GM12878 (cell line): ENCODE data around the gene CDC42BPA. TPM values are rescaled to one million over a fixed set of nuclear protein-coding genes. Genes with fewer than 3 reads are reported as not detected.

Source experiments
- ATAC-seq: fragments of 200-7000 bp; cut with Tn5 transposase; 3 replicates; pipeline ENCODE4 v1.9.1; 2020; ENCODE audit warnings: mild to moderate bottlenecking, moderate library complexity
- BruUV-seq: library from RNA; stranded (reverse); fragments of 400-500 nt; replicated peaks from 2 replicates; lab custom pipeline; 2021; lab: Mats Ljungman, UMichigan
- CTCF ChIA-PET: fragments of 300-600 bp; sonication (Branson Sonifier 250); formaldehyde crosslinking; extraction: SDS; loops from one replicate; lab custom pipeline; 2021; ENCODE audit warnings: inconsistent platforms; lab: Yijun Ruan, JAX
- POLR2A ChIA-PET: fragments of 350-600 bp; formaldehyde crosslinking; extraction: SDS; loops from one replicate; lab custom pipeline; 2021; ENCODE audit warnings: inconsistent platforms; lab: Charles Lee
- RAD21 ChIA-PET: fragments of 300-600 bp; sonication (Branson Sonifier 250); formaldehyde crosslinking; loops from one replicate; lab custom pipeline; 2023; ENCODE audit warnings: antibody characterized with exemption; ENCODE audit not compliant: unreplicated experiment; lab: Charles Lee
- SMC1A ChIA-PET: fragments of 300-600 bp; sonication (Branson Sonifier 250); formaldehyde crosslinking; loops from one replicate; lab custom pipeline; 2023; ENCODE audit not compliant: unreplicated experiment, uncharacterized antibody; lab: Charles Lee
- DNase-seq: peaks from one replicate; pipeline ENCODE4 v3.0.0-alpha.2; 2011; ENCODE audit warnings: low read depth, low spot score
- FAIRE-seq: peaks from 3 replicates; lab custom pipeline; 2011; peaks lifted over from hg19 to GRCh38; lab: Jason Lieb, UNC
- H2AFZ ChIP-seq: 2 replicates; pipeline ENCODE4 v1.6.0; 2011; ENCODE audit warnings: low read depth, low read length, control low read depth; ENCODE audit not compliant: control insufficient read depth
- H3K27ac ChIP-seq: 2 replicates; pipeline ENCODE4 v1.5.1; 2011; ENCODE audit warnings: control low read depth; ENCODE audit not compliant: control insufficient read depth, insufficient read depth
- H3K27me3 ChIP-seq, 2 experiments: replicated peaks in 1 of 2; 2 replicates each; pipeline versions ENCODE4 v1.6.0 to v1.6.1; 2011; ENCODE audit warnings: low read length in 1 of 2; ENCODE audit not compliant: control insufficient read depth in 2 of 2, insufficient read depth in 2 of 2
- H3K36me3 ChIP-seq, 2 experiments: 2 replicates each; pipeline ENCODE4 v1.5.1; 2011; ENCODE audit warnings: low read length in 1 of 2; ENCODE audit not compliant: control insufficient read depth in 2 of 2, insufficient read depth in 2 of 2
- H3K4me1 ChIP-seq: 2 replicates; pipeline ENCODE4 v1.6.1; 2011; ENCODE audit warnings: mild to moderate bottlenecking, low read length, moderate library complexity, mixed read lengths; ENCODE audit not compliant: control insufficient read depth, insufficient read depth
- H3K4me2 ChIP-seq: 2 replicates; pipeline ENCODE4 v1.6.0; 2011; ENCODE audit warnings: control low read depth; ENCODE audit not compliant: control insufficient read depth, insufficient read depth
- H3K4me3 ChIP-seq: fragments of 200-600 bp; sonication (generic); 2 replicates; pipeline ENCODE4 v1.5.1; 2016
- H3K79me2 ChIP-seq: 2 replicates; pipeline ENCODE4 v1.6.0; 2011; ENCODE audit warnings: low read length; ENCODE audit not compliant: control insufficient read depth, insufficient read depth
- H3K9ac ChIP-seq: 2 replicates; pipeline ENCODE4 v1.8.0; 2011; ENCODE audit warnings: low read length, control low read depth, mixed read lengths; ENCODE audit not compliant: control insufficient read depth, insufficient read depth
- H3K9me3 ChIP-seq: replicated peaks from 3 replicates; pipeline ENCODE4 v1.5.1; 2011; ENCODE audit warnings: mild to moderate bottlenecking, low read length; ENCODE audit not compliant: control insufficient read depth, insufficient read depth
- H4K20me1 ChIP-seq: 2 replicates; pipeline ENCODE4 v1.6.0; 2011; ENCODE audit not compliant: control insufficient read depth, insufficient read depth
- ATF3 ChIP-seq: IDR thresholded peaks from 2 replicates; pipeline ENCODE4 v1.6.1; 2011; ENCODE audit warnings: low read depth, mild to moderate bottlenecking, low read length, moderate library complexity, borderline replicate concordance; ENCODE audit errors: extremely low read depth
- ATF7 ChIP-seq: fragments of 450-650 bp; IDR thresholded peaks from 2 replicates; pipeline ENCODE4 v1.6.1; 2016; ENCODE audit warnings: low read depth, mild to moderate bottlenecking
- BMI1 ChIP-seq: fragments of 450-650 bp; IDR thresholded peaks from 2 replicates; pipeline ENCODE4 v1.6.1; 2016; ENCODE audit warnings: mild to moderate bottlenecking, moderate library complexity, borderline replicate concordance
- DPF2 ChIP-seq: fragments of 450-650 bp; IDR thresholded peaks from 2 replicates; pipeline ENCODE4 v1.6.1; 2017; ENCODE audit warnings: mild to moderate bottlenecking
- EP300 ChIP-seq, 2 experiments: fragments of 150-350 bp in 1 of 2; IDR thresholded peaks; 2 replicates each; pipeline ENCODE4 v1.6.1; 2011 to 2012; ENCODE audit warnings: low read depth in 2 of 2, low read length in 2 of 2, borderline replicate concordance in 1 of 2, improper control_type of control experiment in 1 of 2, inconsistent platforms in 1 of 2; ENCODE audit not compliant: control insufficient read depth in 1 of 2
- HCFC1 ChIP-seq: fragments of 150-350 bp; IDR thresholded peaks from 2 replicates; pipeline ENCODE4 v1.6.1; 2014; ENCODE audit warnings: low read length
- SREBF1 ChIP-seq: IDR thresholded peaks from 2 replicates; pipeline ENCODE4 v1.6.1; 2012; ENCODE audit warnings: mild to moderate bottlenecking, low read length
- STAT3 ChIP-seq: IDR thresholded peaks from 2 replicates; pipeline ENCODE4 v1.6.1; 2011; ENCODE audit warnings: low read depth, low read length, improper control_type of control experiment
- ZBTB11 ChIP-seq: fragments of 450-650 bp; formaldehyde crosslinking; IDR thresholded peaks from 2 replicates; pipeline ENCODE4 v1.5.0; 2022; ENCODE audit warnings: mild to moderate bottlenecking, missing genetic modification characterization
- ZNF207 ChIP-seq: fragments of 450-650 bp; IDR thresholded peaks from 2 replicates; pipeline ENCODE4 v1.6.1; 2014; ENCODE audit warnings: antibody characterized with exemption, mild to moderate bottlenecking, borderline replicate concordance
- WGBS: methylation state at CpG from one replicate; pipeline ENCODE4 v1.1.6; 2016; ENCODE audit warnings: low lambda C conversion rate; ENCODE audit not compliant: insufficient replicate concordance, insufficient coverage; ENCODE audit errors: missing lambda C conversion rate; 5-methylcytosine and 5-hydroxymethylcytosine counted together
- in situ Hi-C: fragments of 300-500 bp; cut with MboI; formaldehyde crosslinking; loops from 9 replicates; pipeline ENCODE4 v1.14.3; 2018; ENCODE audit warnings: mixed read lengths
- intact Hi-C: fragments of 100-400 bp; cut with micrococcal nuclease; formaldehyde crosslinking; loops from one replicate; pipeline ENCODE4 v1.14.2; 2022; ENCODE audit not compliant: unreplicated experiment
- polyA plus RNA-seq, 11 experiments: library from polyadenylated mRNA; depleted of rRNA in 4 of 11; unstranded in 6 of 11; stranded (reverse) in 5 of 11; fragments of >200 nt; fragmentation: Nextera tagmentation in 4 of 11; fragmentation: Illumina TruSeq in 1 of 11; extraction: Ambion mirVana in 4 of 11; extraction: Trizol in 1 of 11; gene quantifications; 1 replicate in 1 of 11; 2 replicates in 10 of 11; pipeline versions ENCODE4 v1.2.1 to v1.2.3, GENCODE V29; 2011 to 2016; ENCODE audit warnings: inconsistent platforms in 2 of 11, missing spikeins in 2 of 11, low read depth in 1 of 11
- total RNA-seq, 4 experiments: library from RNA; depleted of rRNA in 3 of 4; stranded (reverse); fragments of >200 nt in 3 of 4; fragmentation: Illumina TruSeq in 1 of 4; extraction: Trizol in 1 of 4; gene quantifications; 2 replicates each; pipeline versions ENCODE4 v1.2.1 to v1.2.3, GENCODE V29; 2013 to 2021
- TF ChIP-seq, protein P1 (sequence below), 3 experiments: IDR thresholded peaks in 2 of 3; conservative IDR thresholded peaks in 1 of 3; 2 replicates each; pipeline ENCODE4 v1.5.1; 2011; ENCODE audit warnings: low read depth in 3 of 3, low read length in 3 of 3, mild to moderate bottlenecking in 3 of 3, control low read depth in 2 of 3, moderate library complexity in 2 of 3, inconsistent platforms in 1 of 3, mixed read lengths in 1 of 3; ENCODE audit not compliant: control insufficient read depth in 2 of 3, insufficient read depth in 1 of 3; ENCODE audit errors: extremely low read depth in 1 of 3
- TF ChIP-seq, protein P2 (sequence below): IDR thresholded peaks from 2 replicates; pipeline ENCODE4 v1.6.1; 2012; ENCODE audit warnings: low read depth, low read length, improper control_type of control experiment

Gene CDC42BPA
- total and polyA plus RNA-seq, 10 of the 15 experiments (the other 5 are each of a cell fraction or from before 2014, with no cell fraction given) = 0.02 to 0.52 (median 0.10) TPM

DNA sequence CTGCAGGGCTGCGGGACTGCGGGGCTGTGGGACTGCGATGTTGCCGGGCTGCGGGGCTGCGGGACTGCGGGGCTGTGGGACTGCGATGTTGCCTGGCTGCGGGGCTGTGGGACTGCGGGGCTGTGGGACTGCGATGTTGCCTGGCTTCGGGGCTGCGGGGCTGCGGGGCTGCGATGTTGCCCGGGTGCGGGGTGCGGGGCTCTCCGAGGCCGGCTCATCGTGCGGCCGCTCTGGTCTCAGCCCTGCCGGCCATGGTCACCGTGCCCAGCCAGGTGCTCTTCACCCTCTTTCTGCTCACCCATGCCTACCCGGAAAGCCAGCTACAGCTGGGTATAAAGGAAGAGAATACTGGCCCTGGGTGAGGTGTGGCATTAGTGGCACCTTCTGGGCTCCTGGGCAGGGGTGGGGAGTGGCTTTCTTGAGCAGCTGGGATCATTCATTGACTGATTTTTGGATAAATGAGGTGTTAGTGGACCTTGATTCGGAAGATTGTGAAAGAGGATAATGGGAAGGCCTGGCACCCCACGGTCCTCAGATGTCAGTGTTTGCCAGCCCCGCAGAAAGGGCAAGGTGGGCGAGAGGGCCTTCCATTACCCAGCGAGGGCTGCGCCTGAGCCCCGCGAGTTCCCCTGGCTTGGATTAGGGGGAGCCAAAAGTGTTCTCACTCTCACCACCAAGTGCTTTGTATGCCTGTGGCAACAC lies 341.9 kb downstream of the CDC42BPA start (continued):
- TF ChIP-seq, protein P1, sequence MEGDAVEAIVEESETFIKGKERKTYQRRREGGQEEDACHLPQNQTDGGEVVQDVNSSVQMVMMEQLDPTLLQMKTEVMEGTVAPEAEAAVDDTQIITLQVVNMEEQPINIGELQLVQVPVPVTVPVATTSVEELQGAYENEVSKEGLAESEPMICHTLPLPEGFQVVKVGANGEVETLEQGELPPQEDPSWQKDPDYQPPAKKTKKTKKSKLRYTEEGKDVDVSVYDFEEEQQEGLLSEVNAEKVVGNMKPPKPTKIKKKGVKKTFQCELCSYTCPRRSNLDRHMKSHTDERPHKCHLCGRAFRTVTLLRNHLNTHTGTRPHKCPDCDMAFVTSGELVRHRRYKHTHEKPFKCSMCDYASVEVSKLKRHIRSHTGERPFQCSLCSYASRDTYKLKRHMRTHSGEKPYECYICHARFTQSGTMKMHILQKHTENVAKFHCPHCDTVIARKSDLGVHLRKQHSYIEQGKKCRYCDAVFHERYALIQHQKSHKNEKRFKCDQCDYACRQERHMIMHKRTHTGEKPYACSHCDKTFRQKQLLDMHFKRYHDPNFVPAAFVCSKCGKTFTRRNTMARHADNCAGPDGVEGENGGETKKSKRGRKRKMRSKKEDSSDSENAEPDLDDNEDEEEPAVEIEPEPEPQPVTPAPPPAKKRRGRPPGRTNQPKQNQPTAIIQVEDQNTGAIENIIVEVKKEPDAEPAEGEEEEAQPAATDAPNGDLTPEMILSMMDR (IDR thresholded peaks at IDR 0.05 in 2 of 3, conservative IDR thresholded peaks at IDR 0.05 in 1 of 3; ENCODE audit: control insufficient read depth in 2 of 3, extremely low read depth in 1 of 3, insufficient read depth in 1 of 3, low read depth in 3 of 3, low read length in 3 of 3) = no peak
- no peak for TF ChIP-seq STAT3
- TF ChIP-seq, all 136 proteins: peak for 0

- H3K27me3 ChIP-seq = no peaks in the 10 kb centered on the region
- H3K9ac ChIP-seq = no peak overlapping the region
- DNase-seq = no peak
- RAD21 ChIA-PET = no interaction called here
- no peak overlapping the region for H2AFZ ChIP-seq
- no peaks in the 10 kb centered on the region for H3K79me2 ChIP-seq
- no TSS peak for BruUV-seq
- POLR2A ChIA-PET = no interaction called here
- H3K4me1 ChIP-seq = no peaks in the 10 kb centered on the region
- H3K27ac ChIP-seq = no peak overlapping the region
- intact Hi-C loops (no loop called here), in situ Hi-C loops (no loop called here)
- no peak overlapping the region for H3K4me3 ChIP-seq
- no peak overlapping the region for H3K4me2 ChIP-seq
- 92% methylated on average over 26 of the region's 32 CpGs for WGBS
- ATAC-seq = no peak
- CTCF ChIA-PET = no interaction called here
- no peaks in the 10 kb centered on the region for H3K36me3 ChIP-seq
- SMC1A ChIA-PET = no interaction called here
- no peak for FAIRE-seq
- H4K20me1 ChIP-seq = no peaks in the 10 kb centered on the region
- peaks cover 1% of the 10 kb centered on the region; the same call in 2 of the 3 replicates for H3K9me3 ChIP-seq
- TF ChIP-seq ZBTB11 (CRISPR knock-in tag) (no peak), EP300 (IDR thresholded peaks at IDR 0.05; ENCODE audit: borderline replicate concordance in 1 of 2, control insufficient read depth in 1 of 2, low read depth in 2 of 2, low read length in 2 of 2) (no peak), SREBF1 (no peak), DPF2 (no peak), STAT3 (no peak), ZNF207 (no peak), HCFC1 (no peak), ATF3 (no peak), ATF7 (no peak), BMI1 (no peak)
- TF ChIP-seq, protein P2, sequence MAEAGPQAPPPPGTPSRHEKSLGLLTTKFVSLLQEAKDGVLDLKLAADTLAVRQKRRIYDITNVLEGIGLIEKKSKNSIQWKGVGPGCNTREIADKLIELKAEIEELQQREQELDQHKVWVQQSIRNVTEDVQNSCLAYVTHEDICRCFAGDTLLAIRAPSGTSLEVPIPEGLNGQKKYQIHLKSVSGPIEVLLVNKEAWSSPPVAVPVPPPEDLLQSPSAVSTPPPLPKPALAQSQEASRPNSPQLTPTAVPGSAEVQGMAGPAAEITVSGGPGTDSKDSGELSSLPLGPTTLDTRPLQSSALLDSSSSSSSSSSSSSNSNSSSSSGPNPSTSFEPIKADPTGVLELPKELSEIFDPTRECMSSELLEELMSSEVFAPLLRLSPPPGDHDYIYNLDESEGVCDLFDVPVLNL = no peak
Observed at GRCh38 chr1:226975259-226976250, 342.7 kb downstream of the CDC42BPA start.
